Mesodermal cell (in vitro differentiated cells): Measurements from ENCODE around the gene PNPLA8.
"Not testable (repeated sequence)": the region's sequence is repeated elsewhere in the genome, so short reads cannot be mapped to it uniquely, and the experiment has no call there.

Experiments used
- H3K27ac ChIP-seq: 2 replicates; pipeline ENCODE4 v1.7.0; 2013; ENCODE audit warnings: mild to moderate bottlenecking, low read depth, low read length, moderate library complexity; ENCODE audit not compliant: severe bottlenecking
- H3K36me3 ChIP-seq: 2 replicates; pipeline ENCODE4 v1.7.1; 2013; ENCODE audit warnings: mild to moderate bottlenecking, low read length, moderate library complexity; ENCODE audit not compliant: control insufficient read depth, insufficient read depth
- H3K4me1 ChIP-seq: one replicate; pipeline ENCODE4 v1.7.1; 2013; ENCODE audit warnings: mild to moderate bottlenecking, low read length; ENCODE audit not compliant: insufficient read depth, control insufficient read depth, poor library complexity, severe bottlenecking
- H3K4me3 ChIP-seq: 2 replicates; pipeline ENCODE4 v1.7.0; 2013; ENCODE audit warnings: low read length, control low read depth, mild to moderate bottlenecking; ENCODE audit not compliant: insufficient read depth, poor library complexity, severe bottlenecking; ENCODE audit errors: extremely low read depth
- H3K9me3 ChIP-seq: 2 replicates; pipeline ENCODE4 v1.7.1; 2013; ENCODE audit warnings: mild to moderate bottlenecking, low read length, moderate library complexity; ENCODE audit not compliant: control insufficient read depth
- WGBS, 2 experiments: methylation state at CpG; one replicate each; pipeline ENCODE4 v1.1.5; 2013; ENCODE audit warnings: missing lambda C conversion rate in 2 of 2; ENCODE audit not compliant: insufficient coverage in 2 of 2; 5-methylcytosine and 5-hydroxymethylcytosine counted together

PNPLA8 gene

GRCh38 chr7:108557191-108557590 is 31.3 kb upstream of the PNPLA8 start:
- no peak overlapping the region for H3K27ac ChIP-seq
- H3K4me3 ChIP-seq: no peak overlapping the region
- H3K36me3 ChIP-seq: no peaks in the 10 kb centered on the region
- H3K4me1 ChIP-seq: no peaks in the 10 kb centered on the region
- 85 to 97% methylated on average over 2 of the region's 3 CpGs for WGBS, 2 experiments
- peaks cover 7% of the 10 kb centered on the region for H3K9me3 ChIP-seq

- H3K4me1 ChIP-seq: not testable (repeated sequence)
Observed at GRCh38 chr7:108556665-108557064, 30.7 kb upstream of the PNPLA8 start.

DNA sequence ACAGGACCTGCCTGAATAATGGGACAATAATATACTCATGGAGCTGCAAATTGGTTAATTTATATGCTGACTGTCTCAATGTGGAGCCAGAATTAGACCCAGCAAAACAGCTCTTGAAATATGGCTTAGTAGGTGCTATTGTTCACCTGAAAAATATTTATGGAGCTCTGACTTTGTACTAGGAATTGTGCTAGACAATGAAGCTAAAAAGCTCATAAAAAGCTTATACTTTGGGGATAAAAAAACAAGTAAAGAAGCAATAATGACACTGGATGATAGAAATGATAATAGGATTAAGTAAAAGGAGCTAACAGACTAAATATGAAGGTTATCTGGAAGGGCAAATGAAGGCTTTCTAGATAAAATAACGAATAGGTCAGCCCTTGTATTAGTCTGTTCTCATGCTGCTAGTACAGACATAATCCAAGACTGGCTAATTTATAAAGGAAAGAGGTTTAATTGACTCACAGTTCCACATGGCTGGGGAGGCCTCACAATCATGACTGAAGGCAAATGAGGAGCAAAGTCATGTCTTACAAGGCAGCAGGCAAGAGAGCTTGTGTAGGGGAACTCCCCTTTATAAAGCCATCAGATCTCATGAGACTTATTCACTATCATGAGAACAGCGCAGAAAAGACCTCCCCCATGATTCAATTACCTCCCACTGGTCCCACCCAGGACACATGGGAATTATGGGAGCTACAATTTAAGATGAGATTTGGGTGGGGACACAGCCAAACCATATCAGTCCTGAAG is 22.4 kb upstream of the PNPLA8 start:
- not testable (repeated sequence) for H3K27ac ChIP-seq, H3K36me3 ChIP-seq, H3K4me3 ChIP-seq, H3K4me1 ChIP-seq, H3K9me3 ChIP-seq
- WGBS, 2 experiments: 91 to 100% methylated on average over 1 of the region's 2 CpGs

More at GRCh38 chr7:108556665-108557064, 30.7 kb upstream of the PNPLA8 start:
- H3K27ac ChIP-seq, H3K36me3 ChIP-seq, H3K4me3 ChIP-seq, H3K9me3 ChIP-seq: not testable (repeated sequence)

GRCh38 chr7:108541478-108541877 is 15.5 kb upstream of the PNPLA8 start:
- WGBS, 2 experiments: no CpG with 5 or more reads among the region's 2 CpGs
- Histone ChIP-seq H3K9me3 (no peaks in the 10 kb centered on the region), H3K36me3 (no peaks in the 10 kb centered on the region)

GRCh38 chr7:108538685-108539084 is 12.8 kb upstream of the PNPLA8 start:
- WGBS, 2 experiments: 100% methylated on average over 2 to 4 of the region's 4 CpGs
- not testable (repeated sequence) for H3K9me3 ChIP-seq, H3K4me3 ChIP-seq, H3K4me1 ChIP-seq, H3K27ac ChIP-seq, H3K36me3 ChIP-seq

More at GRCh38 chr7:108541478-108541877, 15.5 kb upstream of the PNPLA8 start:
- Histone ChIP-seq H3K4me3 (no peak overlapping the region), H3K4me1 (no peaks in the 10 kb centered on the region), H3K27ac (no peak overlapping the region)

GRCh38 chr7:108538236-108538635 is 12.3 kb upstream of the PNPLA8 start:
- not testable (repeated sequence) for H3K4me3 ChIP-seq, H3K27ac ChIP-seq, H3K9me3 ChIP-seq, H3K4me1 ChIP-seq, H3K36me3 ChIP-seq
- WGBS, 2 experiments: 100% methylated on average over 2 of the region's 2 CpGs; no CpG with 5 or more reads in 1 of the 2 experiments

GRCh38 chr7:108537229-108537628 is 11.3 kb upstream of the PNPLA8 start:
- Histone ChIP-seq H3K4me3 (no peak overlapping the region), H3K36me3 (no peaks in the 10 kb centered on the region), H3K27ac (no peak overlapping the region), H3K4me1 (no peaks in the 10 kb centered on the region), H3K9me3 (no peaks in the 10 kb centered on the region)
- WGBS, 2 experiments: 84 to 100% methylated on average over 2 of the region's 2 CpGs

GRCh38 chr7:108535744-108536143 is 9.8 kb upstream of the PNPLA8 start:
- Histone ChIP-seq H3K27ac (no peak overlapping the region), H3K4me3 (no peak overlapping the region), H3K4me1 (no peaks in the 10 kb centered on the region), H3K9me3 (no peaks in the 10 kb centered on the region), H3K36me3 (no peaks in the 10 kb centered on the region)
- WGBS, 2 experiments: no CpG with 5 or more reads among the region's 1 CpG

DNA sequence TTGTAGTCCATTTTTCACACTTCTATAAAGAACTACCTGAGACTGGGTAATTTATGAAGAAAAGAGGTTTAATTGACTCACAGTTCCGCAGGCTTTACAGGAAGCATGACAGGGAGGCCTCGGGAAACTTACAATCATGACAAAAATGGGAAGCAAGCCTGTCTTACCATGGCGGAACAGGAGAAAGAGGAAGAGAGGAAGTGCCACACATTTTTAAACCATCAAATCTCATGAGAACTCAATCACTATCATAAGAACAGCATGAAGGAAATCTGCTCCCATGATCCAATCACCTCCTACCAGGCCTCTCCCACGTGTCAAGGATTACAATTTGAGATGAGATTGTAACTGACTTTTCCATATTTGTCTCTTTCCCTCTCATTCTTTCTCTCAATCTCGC is 9.3 kb upstream of the PNPLA8 start:
- Histone ChIP-seq H3K9me3 (no peaks in the 10 kb centered on the region), H3K4me1 (no peaks in the 10 kb centered on the region), H3K36me3 (no peaks in the 10 kb centered on the region), H3K4me3 (no peak overlapping the region), H3K27ac (no peak overlapping the region)
- WGBS, 2 experiments: 75% methylated on average over 3 of the region's 5 CpGs; no CpG with 5 or more reads in 1 of the 2 experiments

DNA sequence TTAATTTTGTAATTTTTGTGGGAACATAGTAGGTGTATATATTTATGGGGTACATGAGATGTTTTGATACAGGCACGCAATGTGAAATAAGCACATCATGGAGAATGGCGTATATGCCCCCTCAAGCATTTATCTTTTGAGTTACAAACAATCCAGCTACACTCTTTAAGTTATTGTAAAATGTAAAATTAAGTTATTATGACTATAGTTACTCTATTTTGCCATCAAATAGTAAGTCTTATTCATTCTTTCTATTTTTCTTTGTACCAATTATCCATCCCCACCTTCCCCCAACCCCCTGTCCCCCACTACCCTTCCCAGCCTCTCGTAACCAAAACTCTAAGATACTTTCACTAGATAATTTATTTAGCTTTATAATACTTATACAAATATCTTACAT is 7.8 kb upstream of the PNPLA8 start:
- Histone ChIP-seq H3K9me3 (no peaks in the 10 kb centered on the region), H3K4me1 (no peaks in the 10 kb centered on the region), H3K4me3 (no peak overlapping the region), H3K36me3 (no peaks in the 10 kb centered on the region), H3K27ac (no peak overlapping the region)
- WGBS, 2 experiments: no CpG with 5 or more reads among the region's 3 CpGs

- Histone ChIP-seq H3K27ac (no peak overlapping the region), H3K9me3 (no peaks in the 10 kb centered on the region)
- WGBS, 2 experiments: 78 to 100% methylated on average over 1 to 2 of the region's 3 CpGs
Observed at GRCh38 chr7:108529341-108529740, 3.4 kb upstream of the PNPLA8 start.

More at GRCh38 chr7:108529341-108529740, 3.4 kb upstream of the PNPLA8 start:
- Histone ChIP-seq H3K36me3 (no peaks in the 10 kb centered on the region), H3K4me1 (peaks cover 4% of the 10 kb centered on the region), H3K4me3 (no peak overlapping the region)
